H9 (cell line): ENCODE results near the gene ZBTB16. TPM values are rescaled to one million over a fixed set of nuclear protein-coding genes. Genes with fewer than 3 reads are reported as not detected.

Source experiments
- DNase-seq: peaks from one replicate; pipeline ENCODE4 v3.0.0-alpha.2; 2017
- H2AFZ ChIP-seq: one replicate; pipeline ENCODE4 v1.6.1; 2013; ENCODE audit warnings: mild to moderate bottlenecking, low read length, control low read depth, moderate library complexity
- H2AK5ac ChIP-seq: 2 replicates; pipeline ENCODE4 v1.6.1; 2013; ENCODE audit warnings: low read length, control low read depth, mixed read lengths; ENCODE audit not compliant: insufficient read length
- H2BK120ac ChIP-seq: one replicate; pipeline ENCODE4 v1.6.1; 2013; ENCODE audit warnings: low read depth, mild to moderate bottlenecking, low read length, control low read depth, inconsistent platforms; ENCODE audit not compliant: poor library complexity, severe bottlenecking
- H2BK12ac ChIP-seq: 2 replicates; pipeline ENCODE4 v1.6.1; 2013; ENCODE audit warnings: low read length, control low read depth, mixed read lengths, low read depth; ENCODE audit not compliant: insufficient read length
- H2BK15ac ChIP-seq: 2 replicates; pipeline ENCODE4 v1.6.1; 2013; ENCODE audit warnings: low read depth, low read length, control low read depth
- H2BK20ac ChIP-seq: one replicate; pipeline ENCODE4 v1.6.1; 2013; ENCODE audit warnings: low read depth, mild to moderate bottlenecking, low read length, control low read depth, inconsistent platforms; ENCODE audit not compliant: poor library complexity, severe bottlenecking
- H2BK5ac ChIP-seq: 2 replicates; pipeline ENCODE4 v1.6.1; 2013; ENCODE audit warnings: low read length, control low read depth, mixed read lengths; ENCODE audit not compliant: insufficient read length
- H3K14ac ChIP-seq: 2 replicates; pipeline ENCODE4 v1.6.1; 2013; ENCODE audit warnings: low read length, control low read depth; ENCODE audit not compliant: insufficient read depth
- H3K18ac ChIP-seq: 2 replicates; pipeline ENCODE4 v1.6.1; 2013; ENCODE audit warnings: low read depth, mild to moderate bottlenecking, mixed read lengths, low read length, control low read depth; ENCODE audit not compliant: insufficient read length
- H3K23ac ChIP-seq: 2 replicates; pipeline ENCODE4 v1.6.1; 2013; ENCODE audit warnings: low read length, control low read depth, mixed read lengths, low read depth; ENCODE audit not compliant: insufficient read length
- H3K23me2 ChIP-seq: 2 replicates; pipeline ENCODE4 v1.6.1; 2013; ENCODE audit warnings: low read depth, mild to moderate bottlenecking, mixed read lengths, low read length, control low read depth; ENCODE audit not compliant: insufficient read length, poor library complexity, severe bottlenecking
- H3K27ac ChIP-seq: 2 replicates; pipeline ENCODE4 v1.5.1; 2013; ENCODE audit warnings: low read length, control low read depth, mixed read lengths, low read depth; ENCODE audit not compliant: insufficient read length
- H3K27me3 ChIP-seq: 2 replicates; pipeline ENCODE4 v1.6.1; 2013; ENCODE audit warnings: low read length, control low read depth, inconsistent platforms; ENCODE audit not compliant: insufficient read depth
- H3K4ac ChIP-seq: 2 replicates; pipeline ENCODE4 v1.6.1; 2013; ENCODE audit warnings: low read depth, mild to moderate bottlenecking, control low read depth, inconsistent platforms, low read length, moderate library complexity
- H3K4me1 ChIP-seq: 2 replicates; pipeline ENCODE4 v1.6.1; 2013; ENCODE audit warnings: low read length, control low read depth, inconsistent platforms; ENCODE audit not compliant: insufficient read depth
- H3K4me2 ChIP-seq: 2 replicates; pipeline ENCODE4 v1.6.1; 2013; ENCODE audit warnings: low read length, control low read depth, mixed read lengths; ENCODE audit not compliant: insufficient read length, insufficient read depth
- H3K56ac ChIP-seq: 2 replicates; pipeline ENCODE4 v1.6.1; 2013; ENCODE audit warnings: low read depth, mild to moderate bottlenecking, mixed read lengths, low read length, control low read depth; ENCODE audit not compliant: insufficient read length
- H3K79me1 ChIP-seq: 2 replicates; pipeline ENCODE4 v1.6.1; 2013; ENCODE audit warnings: low read depth, mild to moderate bottlenecking, moderate library complexity, low read length, control low read depth, inconsistent platforms; ENCODE audit not compliant: insufficient read depth, poor library complexity, severe bottlenecking
- H3K79me2 ChIP-seq: 2 replicates; pipeline ENCODE4 v1.6.1; 2013; ENCODE audit warnings: low read length, control low read depth, inconsistent platforms; ENCODE audit not compliant: insufficient read depth
- H3K9ac ChIP-seq: 2 replicates; pipeline ENCODE4 v1.6.1; 2013; ENCODE audit warnings: low read length, control low read depth, mixed read lengths; ENCODE audit not compliant: insufficient read length; ENCODE audit errors: extremely low read depth
- H3K9me3 ChIP-seq: one replicate; pipeline ENCODE4 v1.6.1; 2013; ENCODE audit warnings: low read depth, low read length, inconsistent platforms; ENCODE audit not compliant: control insufficient read depth
- H3T11ph ChIP-seq: one replicate; pipeline ENCODE4 v1.6.1; 2013; ENCODE audit warnings: mild to moderate bottlenecking, low read length, control low read depth, inconsistent platforms
- H4K20me1 ChIP-seq: one replicate; pipeline ENCODE4 v1.6.1; 2013; ENCODE audit not compliant: control insufficient read depth, insufficient read length, insufficient read depth
- H4K5ac ChIP-seq: 2 replicates; pipeline ENCODE4 v1.6.1; 2013; ENCODE audit warnings: low read depth, mild to moderate bottlenecking, mixed read lengths, low read length, control low read depth; ENCODE audit not compliant: insufficient read length
- H4K8ac ChIP-seq: replicated peaks from 2 replicates; pipeline ENCODE4 v1.6.1; 2013; ENCODE audit warnings: low read length, control low read depth, mixed read lengths, low read depth; ENCODE audit not compliant: insufficient read length
- H4K91ac ChIP-seq: 2 replicates; pipeline ENCODE4 v1.6.1; 2013; ENCODE audit warnings: low read depth, mild to moderate bottlenecking, moderate library complexity, mixed read lengths, low read length, control low read depth; ENCODE audit not compliant: insufficient read length
- H3K27ac Mint-ChIP-seq, 3 experiments: 2 replicates in 2 of 3; 3 replicates in 1 of 3; pipeline ENCODE4 v1.8.0; 2020 to 2021; ENCODE audit warnings: mixed read lengths in 3 of 3, mild to moderate bottlenecking in 1 of 3, moderate library complexity in 1 of 3
- H3K27me3 Mint-ChIP-seq: 2 replicates; pipeline ENCODE4 v1.8.0; 2021; ENCODE audit warnings: low read depth, mild to moderate bottlenecking, moderate library complexity, mixed read lengths
- H3K36me3 Mint-ChIP-seq, 3 experiments: 2 replicates in 2 of 3; 3 replicates in 1 of 3; pipeline ENCODE4 v1.8.0; 2020 to 2021; ENCODE audit warnings: low read depth in 3 of 3, mixed read lengths in 3 of 3; ENCODE audit not compliant: insufficient read depth in 1 of 3
- H3K4me1 Mint-ChIP-seq, 2 experiments: 2 replicates each; pipeline ENCODE4 v1.8.0; 2020; ENCODE audit warnings: mixed read lengths in 2 of 2
- H3K4me3 Mint-ChIP-seq, 2 experiments: 2 replicates in 1 of 2; 3 replicates in 1 of 2; pipeline ENCODE4 v1.8.0; 2020 to 2021; ENCODE audit warnings: mild to moderate bottlenecking in 2 of 2, mixed read lengths in 2 of 2, moderate library complexity in 1 of 2
- H3K9me3 Mint-ChIP-seq, 2 experiments: 2 replicates in 1 of 2; 3 replicates in 1 of 2; pipeline ENCODE4 v1.8.0; 2020; ENCODE audit warnings: mild to moderate bottlenecking in 2 of 2, mixed read lengths in 2 of 2, moderate library complexity in 1 of 2
- CTCF ChIP-seq: fragments of 200-600 bp; sonication (generic); conservative IDR thresholded peaks from 3 replicates; pipeline ENCODE4 v1.8.0; 2021; ENCODE audit warnings: antibody characterized with exemption, mild to moderate bottlenecking
- WGBS: extraction: QIAGEN DNeasy Blood & Tissue Kit; methylation state at CpG from one replicate; pipeline ENCODE4 v1.1.7; 2013; ENCODE audit warnings: missing lambda C conversion rate, low lambda C conversion rate, mixed read lengths; ENCODE audit not compliant: insufficient read length; ENCODE audit errors: extremely low coverage; 5-methylcytosine and 5-hydroxymethylcytosine counted together
- total RNA-seq: library from RNA; stranded (reverse); gene quantifications from 2 replicates; pipeline ENCODE4 v1.2.1, GENCODE V29; 2021

Gene ZBTB16
- total RNA-seq, 1 experiment from 2014 or later: not detected

GRCh38 chr11:114232400-114233059 lies 173.0 kb downstream of the ZBTB16 start:
- H3K4me3 Mint-ChIP-seq: peak overlapping the region in 1 of 2 experiments; percentile 69; a peak in 1 of 5 replicates
- H3K27ac ChIP-seq: no peak overlapping the region
- H3K9me3 ChIP-seq: no peaks in the 10 kb centered on the region
- H4K91ac ChIP-seq: no peak overlapping the region
- H3K79me2 ChIP-seq: no peaks in the 10 kb centered on the region
- no peaks in the 10 kb centered on the region for H3K79me1 ChIP-seq
- H3K4me1 ChIP-seq: peaks cover 4% of the 10 kb centered on the region; the same call in 1 of the 2 replicates
- H3K27me3 ChIP-seq: no peaks in the 10 kb centered on the region
- H3K18ac ChIP-seq: no peak overlapping the region
- H3K23ac ChIP-seq: no peak overlapping the region
- no peaks in the 10 kb centered on the region for H4K20me1 ChIP-seq
- no peak overlapping the region for H2BK12ac ChIP-seq
- no peak overlapping the region for H2BK120ac ChIP-seq
- H3K9ac ChIP-seq: no peak overlapping the region
- H3K56ac ChIP-seq: no peak overlapping the region
- no peak overlapping the region for H3T11ph ChIP-seq
- WGBS: no CpG with 5 or more reads among the region's 18 CpGs
- no peak overlapping the region for H2AFZ ChIP-seq
- no peak overlapping the region for H3K27ac Mint-ChIP-seq
- no peak overlapping the region for H3K4me2 ChIP-seq
- no peak overlapping the region for H4K8ac ChIP-seq
- no peak overlapping the region for H2AK5ac ChIP-seq
- H3K4ac ChIP-seq: no peak overlapping the region
- TF ChIP-seq CTCF: no peak
- H3K4me1 Mint-ChIP-seq: peaks cover 4 to 24% of the 10 kb centered on the region in 2 experiments
- DNase-seq: no peak
- H3K27me3 Mint-ChIP-seq: peaks cover 91% of the 10 kb centered on the region
- H3K23me2 ChIP-seq: no peaks in the 10 kb centered on the region
- no peak overlapping the region for H2BK5ac ChIP-seq
- H3K36me3 Mint-ChIP-seq: no peaks in the 10 kb centered on the region
- no peak overlapping the region for H3K14ac ChIP-seq
- no peak overlapping the region for H2BK20ac ChIP-seq
- H2BK15ac ChIP-seq: no peak overlapping the region
- H3K9me3 Mint-ChIP-seq: peaks cover 0 to 3% of the 10 kb centered on the region in 2 experiments; a peak in 2 of 5 replicates
- no peak overlapping the region for H4K5ac ChIP-seq
